ENCODE data around the gene COQ10A. TPM values are rescaled to one million over a fixed set of nuclear protein-coding genes. Genes with fewer than 3 reads are reported as not detected.

The COQ10A gene
- 8.0 TPM for polyA plus RNA-seq (2013, experiment 1 of 2; ENCODE audit: insufficient read length)
- polyA plus RNA-seq (2013, experiment 2 of 2; ENCODE audit: insufficient read length), result 8.6 TPM

- DNase-seq, result peak; percentile 85
These were observed at the start of gene COQ10A for GRCh38 chr12:56266693-56267442. Gene COQ10A (plus strand): TSS chr12:56266942. CDS start chr12:56267119, 177 bp downstream.

- no peak for DNase-seq
These were observed 46.9 kb upstream of the COQ10A start for GRCh38 chr12:56219840-56220239.

- peak; percentile 58 for DNase-seq
These were observed 46.0 kb upstream of the COQ10A start for GRCh38 chr12:56220611-56221231.

- peak; percentile 88 for DNase-seq
These were observed 45.4 kb upstream of the COQ10A start for GRCh38 chr12:56221232-56221756.

GRCh38 chr12:56221757-56222530 lies 44.8 kb upstream of the COQ10A start, which contains the start of gene RNF41:
Gene RNF41 (minus strand): TSS chr12:56221922. CDS start chr12:56214047, 7,875 bp downstream.
- DNase-seq, result peak; percentile 98

GRCh38 chr12:56222531-56222895 lies 44.2 kb upstream of the COQ10A start:
- no peak for DNase-seq

- no peak for DNase-seq
These were observed 43.1 kb upstream of the COQ10A start for GRCh38 chr12:56223571-56224101.

- peak; percentile 99 for DNase-seq
These were observed 42.5 kb upstream of the COQ10A start, which contains the start of gene NABP2 for GRCh38 chr12:56224102-56224701. Gene NABP2 (plus strand): TSS chr12:56224342. CDS start chr12:56224857, 515 bp downstream.

GRCh38 chr12:56224954-56225353 lies 41.8 kb upstream of the COQ10A start:
- no peak for DNase-seq

- DNase-seq, result no peak
These were observed 37.7 kb upstream of the COQ10A start for GRCh38 chr12:56229082-56229481.

GRCh38 chr12:56229916-56230431 lies 36.8 kb upstream of the COQ10A start, which contains the start of gene SLC39A5:
Gene SLC39A5 (plus strand): TSS chr12:56230051. CDS start chr12:56231275, 1,224 bp downstream.
- DNase-seq, result no peak

GRCh38 chr12:56230432-56231183 lies 36.1 kb upstream of the COQ10A start:
- DNase-seq, result no peak

- DNase-seq, result no peak
These were observed 35.6 kb upstream of the COQ10A start for GRCh38 chr12:56231184-56231582.

- DNase-seq, result no peak
These were observed 31.9 kb upstream of the COQ10A start for GRCh38 chr12:56234746-56235436.

- no peak for DNase-seq
These were observed 30.7 kb upstream of the COQ10A start for GRCh38 chr12:56236091-56236490.

GRCh38 chr12:56236985-56237384 lies 29.8 kb upstream of the COQ10A start:
- no peak for DNase-seq

GRCh38 chr12:56237552-56237951 lies 29.2 kb upstream of the COQ10A start:
- no peak for DNase-seq

- no peak for DNase-seq
These were observed 25.1 kb upstream of the COQ10A start for GRCh38 chr12:56241424-56242303.

GRCh38 chr12:56242986-56243385 lies 23.8 kb upstream of the COQ10A start:
- no peak for DNase-seq
